ENCODE data around the gene CC2D2A.
A peak's percentile ranks its signal among the peaks of the same experiment; 100 is the strongest.

The CC2D2A gene

DNA sequence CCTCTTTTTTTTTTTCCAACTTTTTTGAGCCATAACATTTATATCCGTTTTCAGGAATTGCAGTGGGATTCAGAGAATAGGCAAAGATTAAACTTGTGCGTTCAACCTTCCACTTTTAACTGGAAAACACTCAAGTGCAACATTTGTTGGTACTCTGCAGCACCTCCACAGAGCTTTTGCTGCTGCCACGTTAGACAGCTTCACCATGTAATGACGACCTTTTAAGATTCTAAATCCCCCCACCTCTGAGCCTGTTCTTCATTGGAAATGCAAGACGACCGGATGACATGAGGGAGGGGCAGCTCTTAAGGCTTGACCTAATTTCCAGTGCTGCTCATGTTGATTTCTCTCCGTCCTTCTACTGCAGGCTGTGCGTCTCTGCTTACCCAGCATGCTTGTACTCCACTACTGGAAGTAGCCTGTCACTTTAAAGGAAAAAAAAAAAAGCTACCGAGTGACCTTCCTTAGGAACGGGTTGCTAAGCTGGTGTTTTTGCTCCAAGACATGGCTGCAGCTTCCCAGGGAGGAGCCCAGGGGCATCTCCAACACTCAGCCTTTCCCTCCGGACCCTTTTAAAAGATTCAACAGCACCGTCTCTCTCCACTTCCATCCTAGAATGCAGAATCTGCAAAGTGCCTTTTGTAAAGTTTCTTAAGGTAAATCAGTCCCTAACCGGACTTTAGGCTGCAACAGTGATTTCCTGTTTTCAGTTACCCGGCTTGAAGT is at the start of gene CC2D2A:
CC2D2A (plus strand) TSS at position 481 of the 726 bp plus-strand sequence. CDS start 6,051 bp downstream, outside the sequence.
- ATAC-seq = peak; percentile 99
- TF ChIP-seq PPARA (CRISPR knock-in tag; IDR thresholded peaks at IDR 0.05; ENCODE audit: borderline replicate concordance) (no peak), BACH2 (CRISPR knock-in tag; IDR thresholded peaks at IDR 0.05; ENCODE audit: borderline replicate concordance) (no peak), OSR1 (CRISPR knock-in tag; IDR thresholded peaks at IDR 0.05) (no peak), ZFP30 (CRISPR knock-in tag; IDR thresholded peaks at IDR 0.05) (no peak), SNAI2 (CRISPR knock-in tag; IDR thresholded peaks at IDR 0.05) (no peak), CSDC2 (CRISPR knock-in tag; IDR thresholded peaks at IDR 0.05) (no peak), ARNTL (CRISPR knock-in tag; IDR thresholded peaks at IDR 0.05; ENCODE audit: borderline replicate concordance, low read depth) (no peak), ZNF565 (CRISPR knock-in tag; conservative IDR thresholded peaks at IDR 0.05; ENCODE audit: low read depth) (no peak), ISL1 (CRISPR knock-in tag; IDR thresholded peaks at IDR 0.05) (no peak), TCF4 (CRISPR knock-in tag; IDR thresholded peaks at IDR 0.05; ENCODE audit: borderline replicate concordance) (no peak), ZNF70 (CRISPR knock-in tag; IDR thresholded peaks at IDR 0.05) (no peak), GLIS3 (CRISPR knock-in tag; IDR thresholded peaks at IDR 0.05) (no peak), ZFP3 (CRISPR knock-in tag; IDR thresholded peaks at IDR 0.05) (no peak), RARB (CRISPR knock-in tag; IDR thresholded peaks at IDR 0.05) (no peak)
- TF ChIP-seq, protein P1, sequence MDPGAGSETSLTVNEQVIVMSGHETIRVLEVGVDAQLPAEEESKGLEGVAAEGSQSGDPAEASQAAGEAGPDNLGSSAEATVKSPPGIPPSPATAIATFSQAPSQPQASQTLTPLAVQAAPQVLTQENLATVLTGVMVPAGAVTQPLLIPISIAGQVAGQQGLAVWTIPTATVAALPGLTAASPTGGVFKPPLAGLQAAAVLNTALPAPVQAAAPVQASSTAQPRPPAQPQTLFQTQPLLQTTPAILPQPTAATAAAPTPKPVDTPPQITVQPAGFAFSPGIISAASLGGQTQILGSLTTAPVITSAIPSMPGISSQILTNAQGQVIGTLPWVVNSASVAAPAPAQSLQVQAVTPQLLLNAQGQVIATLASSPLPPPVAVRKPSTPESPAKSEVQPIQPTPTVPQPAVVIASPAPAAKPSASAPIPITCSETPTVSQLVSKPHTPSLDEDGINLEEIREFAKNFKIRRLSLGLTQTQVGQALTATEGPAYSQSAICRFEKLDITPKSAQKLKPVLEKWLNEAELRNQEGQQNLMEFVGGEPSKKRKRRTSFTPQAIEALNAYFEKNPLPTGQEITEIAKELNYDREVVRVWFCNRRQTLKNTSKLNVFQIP (CRISPR knock-in tag; IDR thresholded peaks at IDR 0.05; ENCODE audit: borderline replicate concordance, low read depth) = no peak
- TF ChIP-seq, protein P2, sequence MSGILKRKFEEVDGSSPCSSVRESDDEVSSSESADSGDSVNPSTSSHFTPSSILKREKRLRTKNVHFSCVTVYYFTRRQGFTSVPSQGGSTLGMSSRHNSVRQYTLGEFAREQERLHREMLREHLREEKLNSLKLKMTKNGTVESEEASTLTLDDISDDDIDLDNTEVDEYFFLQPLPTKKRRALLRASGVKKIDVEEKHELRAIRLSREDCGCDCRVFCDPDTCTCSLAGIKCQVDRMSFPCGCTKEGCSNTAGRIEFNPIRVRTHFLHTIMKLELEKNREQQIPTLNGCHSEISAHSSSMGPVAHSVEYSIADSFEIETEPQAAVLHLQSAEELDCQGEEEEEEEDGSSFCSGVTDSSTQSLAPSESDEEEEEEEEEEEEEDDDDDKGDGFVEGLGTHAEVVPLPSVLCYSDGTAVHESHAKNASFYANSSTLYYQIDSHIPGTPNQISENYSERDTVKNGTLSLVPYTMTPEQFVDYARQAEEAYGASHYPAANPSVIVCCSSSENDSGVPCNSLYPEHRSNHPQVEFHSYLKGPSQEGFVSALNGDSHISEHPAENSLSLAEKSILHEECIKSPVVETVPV (CRISPR knock-in tag; IDR thresholded peaks at IDR 0.05) = no peak
- TF ChIP-seq, protein P3, sequence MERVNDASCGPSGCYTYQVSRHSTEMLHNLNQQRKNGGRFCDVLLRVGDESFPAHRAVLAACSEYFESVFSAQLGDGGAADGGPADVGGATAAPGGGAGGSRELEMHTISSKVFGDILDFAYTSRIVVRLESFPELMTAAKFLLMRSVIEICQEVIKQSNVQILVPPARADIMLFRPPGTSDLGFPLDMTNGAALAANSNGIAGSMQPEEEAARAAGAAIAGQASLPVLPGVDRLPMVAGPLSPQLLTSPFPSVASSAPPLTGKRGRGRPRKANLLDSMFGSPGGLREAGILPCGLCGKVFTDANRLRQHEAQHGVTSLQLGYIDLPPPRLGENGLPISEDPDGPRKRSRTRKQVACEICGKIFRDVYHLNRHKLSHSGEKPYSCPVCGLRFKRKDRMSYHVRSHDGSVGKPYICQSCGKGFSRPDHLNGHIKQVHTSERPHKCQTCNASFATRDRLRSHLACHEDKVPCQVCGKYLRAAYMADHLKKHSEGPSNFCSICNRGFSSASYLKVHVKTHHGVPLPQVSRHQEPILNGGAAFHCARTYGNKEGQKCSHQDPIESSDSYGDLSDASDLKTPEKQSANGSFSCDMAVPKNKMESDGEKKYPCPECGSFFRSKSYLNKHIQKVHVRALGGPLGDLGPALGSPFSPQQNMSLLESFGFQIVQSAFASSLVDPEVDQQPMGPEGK (CRISPR knock-in tag; IDR thresholded peaks at IDR 0.05; ENCODE audit: borderline replicate concordance) = no peak

DNA sequence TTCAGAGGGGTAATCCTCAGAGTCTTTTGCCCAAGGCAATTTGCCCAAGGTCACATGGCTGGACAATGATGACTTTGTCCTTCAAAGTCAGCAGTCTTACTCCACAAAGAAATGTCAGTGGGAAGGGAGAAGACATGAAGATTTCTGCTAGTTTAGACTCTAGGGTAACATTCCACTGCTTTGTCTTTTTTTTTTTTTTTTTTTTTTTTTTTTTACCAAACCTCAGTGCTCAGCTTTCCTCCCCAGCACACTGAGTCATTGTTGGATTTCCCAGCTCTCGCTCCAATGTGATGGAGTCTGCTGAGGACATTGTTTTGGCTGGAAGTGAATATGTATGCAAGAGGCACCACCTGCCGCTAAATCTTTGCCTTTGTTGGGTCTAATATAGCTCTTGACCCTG is 49.0 kb upstream of the CC2D2A start:
- TF ChIP-seq RARB (CRISPR knock-in tag; IDR thresholded peaks at IDR 0.05) = no peak
- TF ChIP-seq TOX (CRISPR knock-in tag; IDR thresholded peaks at IDR 0.05; ENCODE audit: borderline replicate concordance) = no peak
- TF ChIP-seq GLIS3 (CRISPR knock-in tag; IDR thresholded peaks at IDR 0.05) = no peak
- no peak for TF ChIP-seq ZC3H10 (CRISPR knock-in tag; IDR thresholded peaks at IDR 0.05)
- TF ChIP-seq, protein P2 (CRISPR knock-in tag; IDR thresholded peaks at IDR 0.05) = no peak
- TF ChIP-seq ZFP3 (CRISPR knock-in tag; IDR thresholded peaks at IDR 0.05) = no peak
- no peak for TF ChIP-seq ZNF8 (CRISPR knock-in tag; IDR thresholded peaks at IDR 0.05)
- no peak for TF ChIP-seq ARNTL (CRISPR knock-in tag; IDR thresholded peaks at IDR 0.05; ENCODE audit: borderline replicate concordance, low read depth)
- TF ChIP-seq OSR1 (CRISPR knock-in tag; IDR thresholded peaks at IDR 0.05) = no peak
- TF ChIP-seq TCF4 (CRISPR knock-in tag; IDR thresholded peaks at IDR 0.05; ENCODE audit: borderline replicate concordance) = no peak
- no peak for TF ChIP-seq ZFP30 (CRISPR knock-in tag; IDR thresholded peaks at IDR 0.05)
- no peak for TF ChIP-seq BACH2 (CRISPR knock-in tag; IDR thresholded peaks at IDR 0.05; ENCODE audit: borderline replicate concordance)
- TF ChIP-seq ZNF70 (CRISPR knock-in tag; IDR thresholded peaks at IDR 0.05) = no peak
- TF ChIP-seq, protein P4, sequence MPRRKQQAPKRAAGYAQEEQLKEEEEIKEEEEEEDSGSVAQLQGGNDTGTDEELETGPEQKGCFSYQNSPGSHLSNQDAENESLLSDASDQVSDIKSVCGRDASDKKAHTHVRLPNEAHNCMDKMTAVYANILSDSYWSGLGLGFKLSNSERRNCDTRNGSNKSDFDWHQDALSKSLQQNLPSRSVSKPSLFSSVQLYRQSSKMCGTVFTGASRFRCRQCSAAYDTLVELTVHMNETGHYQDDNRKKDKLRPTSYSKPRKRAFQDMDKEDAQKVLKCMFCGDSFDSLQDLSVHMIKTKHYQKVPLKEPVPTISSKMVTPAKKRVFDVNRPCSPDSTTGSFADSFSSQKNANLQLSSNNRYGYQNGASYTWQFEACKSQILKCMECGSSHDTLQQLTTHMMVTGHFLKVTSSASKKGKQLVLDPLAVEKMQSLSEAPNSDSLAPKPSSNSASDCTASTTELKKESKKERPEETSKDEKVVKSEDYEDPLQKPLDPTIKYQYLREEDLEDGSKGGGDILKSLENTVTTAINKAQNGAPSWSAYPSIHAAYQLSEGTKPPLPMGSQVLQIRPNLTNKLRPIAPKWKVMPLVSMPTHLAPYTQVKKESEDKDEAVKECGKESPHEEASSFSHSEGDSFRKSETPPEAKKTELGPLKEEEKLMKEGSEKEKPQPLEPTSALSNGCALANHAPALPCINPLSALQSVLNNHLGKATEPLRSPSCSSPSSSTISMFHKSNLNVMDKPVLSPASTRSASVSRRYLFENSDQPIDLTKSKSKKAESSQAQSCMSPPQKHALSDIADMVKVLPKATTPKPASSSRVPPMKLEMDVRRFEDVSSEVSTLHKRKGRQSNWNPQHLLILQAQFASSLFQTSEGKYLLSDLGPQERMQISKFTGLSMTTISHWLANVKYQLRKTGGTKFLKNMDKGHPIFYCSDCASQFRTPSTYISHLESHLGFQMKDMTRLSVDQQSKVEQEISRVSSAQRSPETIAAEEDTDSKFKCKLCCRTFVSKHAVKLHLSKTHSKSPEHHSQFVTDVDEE (CRISPR knock-in tag; IDR thresholded peaks at IDR 0.05) = no peak
- TF ChIP-seq ESRRG (CRISPR knock-in tag; IDR thresholded peaks at IDR 0.05) = no peak
- TF ChIP-seq ISL1 (CRISPR knock-in tag; IDR thresholded peaks at IDR 0.05) = no peak
- TF ChIP-seq CSDC2 (CRISPR knock-in tag; IDR thresholded peaks at IDR 0.05) = no peak
- TF ChIP-seq, protein P1 (CRISPR knock-in tag; IDR thresholded peaks at IDR 0.05; ENCODE audit: borderline replicate concordance, low read depth) = no peak
- ATAC-seq = no peak; the same call in 2 of the 3 replicates

Data from SK-N-SH treated with all-trans-retinoic acid at 6 μM for 48 hours (cell line).